Measurements from ENCODE around the gene RAG2. TPM values are rescaled to one million over a fixed set of nuclear protein-coding genes. Genes with fewer than 3 reads are reported as not detected.

The RAG2 gene
- total RNA-seq, 1 experiment from 2014 or later: not detected

DNA sequence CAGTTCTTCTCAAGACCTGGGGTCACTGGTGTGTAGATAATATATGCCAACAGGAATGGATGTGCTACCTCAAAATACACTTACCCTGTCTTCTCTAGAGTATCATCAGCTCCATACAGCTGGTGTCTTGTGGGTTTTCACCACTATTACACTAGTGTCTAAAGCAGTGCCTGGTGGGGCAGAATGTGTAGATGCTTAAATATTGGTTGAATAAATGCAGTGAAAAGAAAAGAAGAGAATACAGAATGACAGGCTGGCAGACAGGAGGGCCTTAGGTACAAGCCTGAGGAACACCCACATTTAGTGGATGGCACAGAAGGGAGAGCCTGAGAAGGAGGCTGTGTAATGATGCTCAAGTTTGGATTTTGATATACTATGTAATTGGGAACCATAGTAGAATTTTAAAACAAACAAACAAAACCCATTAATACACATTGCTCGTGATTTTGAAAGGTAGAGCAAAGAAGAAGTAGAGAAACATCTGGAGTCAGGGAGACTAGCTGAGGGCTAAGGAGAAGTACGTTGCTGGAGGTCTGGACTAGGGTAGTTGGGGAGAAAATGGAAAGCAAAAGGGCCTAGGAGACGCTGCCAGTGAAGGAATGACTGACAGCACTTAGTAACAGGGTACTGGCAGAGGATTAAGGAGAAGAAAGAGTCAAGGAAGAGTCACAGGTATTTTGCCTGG lies 20.5 kb upstream of the RAG2 start:
- ChIA-PET CTCF (no interaction called here), POLR2A (no interaction called here)
- Mint-ChIP-seq H3K4me1 (ENCODE audit: low read depth, unreplicated experiment) (no peaks in the 10 kb centered on the region), H3K27ac (ENCODE audit: unreplicated experiment) (no peak overlapping the region), H3K9me3 (ENCODE audit: unreplicated experiment) (no peaks in the 10 kb centered on the region), H3K27me3 (ENCODE audit: insufficient read depth, unreplicated experiment) (no peaks in the 10 kb centered on the region), H3K4me3 (ENCODE audit: unreplicated experiment) (no peak overlapping the region), H3K36me3 (ENCODE audit: insufficient read depth, unreplicated experiment) (no peaks in the 10 kb centered on the region)
- H3K9me3 ChIP-seq: no peaks in the 10 kb centered on the region
- H3K36me3 ChIP-seq (ENCODE audit: control insufficient read depth, insufficient read depth, low read length): no peaks in the 10 kb centered on the region
- TF ChIP-seq, protein P1, sequence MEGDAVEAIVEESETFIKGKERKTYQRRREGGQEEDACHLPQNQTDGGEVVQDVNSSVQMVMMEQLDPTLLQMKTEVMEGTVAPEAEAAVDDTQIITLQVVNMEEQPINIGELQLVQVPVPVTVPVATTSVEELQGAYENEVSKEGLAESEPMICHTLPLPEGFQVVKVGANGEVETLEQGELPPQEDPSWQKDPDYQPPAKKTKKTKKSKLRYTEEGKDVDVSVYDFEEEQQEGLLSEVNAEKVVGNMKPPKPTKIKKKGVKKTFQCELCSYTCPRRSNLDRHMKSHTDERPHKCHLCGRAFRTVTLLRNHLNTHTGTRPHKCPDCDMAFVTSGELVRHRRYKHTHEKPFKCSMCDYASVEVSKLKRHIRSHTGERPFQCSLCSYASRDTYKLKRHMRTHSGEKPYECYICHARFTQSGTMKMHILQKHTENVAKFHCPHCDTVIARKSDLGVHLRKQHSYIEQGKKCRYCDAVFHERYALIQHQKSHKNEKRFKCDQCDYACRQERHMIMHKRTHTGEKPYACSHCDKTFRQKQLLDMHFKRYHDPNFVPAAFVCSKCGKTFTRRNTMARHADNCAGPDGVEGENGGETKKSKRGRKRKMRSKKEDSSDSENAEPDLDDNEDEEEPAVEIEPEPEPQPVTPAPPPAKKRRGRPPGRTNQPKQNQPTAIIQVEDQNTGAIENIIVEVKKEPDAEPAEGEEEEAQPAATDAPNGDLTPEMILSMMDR (IDR thresholded peaks at IDR 0.05; ENCODE audit: insufficient read depth in 1 of 2, low read depth in 1 of 2, low read length in 1 of 2, severe bottlenecking in 1 of 2, unreplicated experiment in 1 of 2): no peak
- intact Hi-C loops (cut with micrococcal nuclease; ENCODE audit: unreplicated experiment): no loop called here
- no TSS peak for BruUV-seq (replicated peaks)
- H3K27me3 ChIP-seq (replicated peaks; ENCODE audit: control insufficient read depth, insufficient read depth, low read length): no peaks in the 10 kb centered on the region
- H3K4me3 ChIP-seq (ENCODE audit: low read depth, low read length): no peak overlapping the region
- no peak for DNase-seq
- H3K4me1 ChIP-seq: no peaks in the 10 kb centered on the region

DNA sequence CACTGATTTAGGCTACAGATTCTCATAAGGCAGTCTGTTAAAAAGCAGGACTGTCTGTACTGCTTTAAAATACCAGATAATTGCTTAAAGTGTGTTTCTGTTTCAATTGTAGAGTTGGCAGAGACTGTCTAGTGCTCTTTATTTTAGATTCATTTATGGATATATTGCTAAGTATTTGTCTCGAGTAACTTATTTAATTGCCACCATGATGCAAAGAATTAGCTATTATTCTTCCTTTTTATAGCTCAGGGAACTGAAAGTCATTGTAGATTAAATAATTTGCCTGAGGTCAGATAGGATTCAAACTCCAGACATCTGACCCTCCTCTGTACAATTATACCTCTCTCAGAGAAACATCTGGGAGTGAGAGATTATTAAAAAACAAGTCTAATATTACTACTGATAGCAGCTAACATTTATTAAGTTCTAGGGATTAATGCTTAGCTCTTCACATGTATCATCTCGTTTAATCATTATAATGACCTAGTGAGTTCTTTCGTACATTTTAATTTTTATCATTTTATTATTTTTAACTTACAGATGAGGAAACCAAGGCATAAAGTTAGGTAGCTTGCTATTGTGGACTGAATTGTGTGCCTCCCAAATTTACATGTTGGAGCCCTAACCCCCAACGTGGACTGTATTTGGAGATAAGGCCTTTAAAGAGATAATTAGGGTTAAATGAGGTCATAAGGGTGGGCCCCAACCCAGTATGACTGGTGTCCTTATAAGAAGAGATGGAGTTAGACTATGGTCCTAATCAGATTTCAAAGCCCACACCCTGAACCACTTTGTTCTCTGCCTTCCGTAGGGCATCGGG lies 19.7 kb upstream of the RAG2 start:
- intact Hi-C loops (cut with micrococcal nuclease; ENCODE audit: unreplicated experiment): no loop called here
- Histone ChIP-seq H3K4me1 (no peaks in the 10 kb centered on the region), H3K9me3 (no peaks in the 10 kb centered on the region), H3K36me3 (ENCODE audit: control insufficient read depth, insufficient read depth, low read length) (no peaks in the 10 kb centered on the region), H3K27me3 (replicated peaks; ENCODE audit: control insufficient read depth, insufficient read depth, low read length) (no peaks in the 10 kb centered on the region), H3K4me3 (ENCODE audit: low read depth, low read length) (no peak overlapping the region)
- Mint-ChIP-seq H3K27me3 (ENCODE audit: insufficient read depth, unreplicated experiment) (no peaks in the 10 kb centered on the region), H3K36me3 (ENCODE audit: insufficient read depth, unreplicated experiment) (no peaks in the 10 kb centered on the region), H3K4me3 (ENCODE audit: unreplicated experiment) (no peak overlapping the region), H3K4me1 (ENCODE audit: low read depth, unreplicated experiment) (no peaks in the 10 kb centered on the region), H3K27ac (ENCODE audit: unreplicated experiment) (no peak overlapping the region), H3K9me3 (ENCODE audit: unreplicated experiment) (no peaks in the 10 kb centered on the region)
- DNase-seq: no peak
- CTCF ChIA-PET: no interaction called here
- POLR2A ChIA-PET: no interaction called here
- TF ChIP-seq, protein P1 (IDR thresholded peaks at IDR 0.05; ENCODE audit: insufficient read depth in 1 of 2, low read depth in 1 of 2, low read length in 1 of 2, severe bottlenecking in 1 of 2, unreplicated experiment in 1 of 2): no peak
- BruUV-seq (replicated peaks): no TSS peak

DNA sequence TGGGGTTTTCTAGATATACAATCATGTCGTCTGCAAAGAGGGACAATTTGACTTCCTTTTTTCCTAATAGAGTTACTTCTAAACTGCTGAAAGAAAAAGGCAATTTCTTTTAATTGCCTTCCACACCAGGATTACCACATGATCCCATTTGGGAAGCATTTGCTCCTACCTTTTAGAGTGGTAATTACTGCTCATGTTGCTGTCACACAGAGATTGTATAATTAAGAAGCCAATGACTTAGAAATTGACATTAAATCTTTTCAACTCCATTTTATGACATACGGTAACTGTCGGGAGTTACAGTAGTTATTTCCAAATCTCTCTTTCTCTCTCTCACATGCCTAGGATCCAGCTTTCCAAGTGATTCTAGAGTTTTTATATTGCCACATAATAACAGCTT lies 17.8 kb upstream of the RAG2 start:
- no peaks in the 10 kb centered on the region for H3K4me1 ChIP-seq
- H3K36me3 Mint-ChIP-seq (ENCODE audit: insufficient read depth, unreplicated experiment): no peaks in the 10 kb centered on the region
- TF ChIP-seq, protein P1 (IDR thresholded peaks at IDR 0.05; ENCODE audit: insufficient read depth in 1 of 2, low read depth in 1 of 2, low read length in 1 of 2, severe bottlenecking in 1 of 2, unreplicated experiment in 1 of 2): no peak
- H3K27me3 ChIP-seq (replicated peaks; ENCODE audit: control insufficient read depth, insufficient read depth, low read length): no peaks in the 10 kb centered on the region
- ChIA-PET POLR2A (no interaction called here), CTCF (no interaction called here)
- intact Hi-C loops (cut with micrococcal nuclease; ENCODE audit: unreplicated experiment): no loop called here
- no peaks in the 10 kb centered on the region for H3K27me3 Mint-ChIP-seq (ENCODE audit: insufficient read depth, unreplicated experiment)
- H3K9me3 ChIP-seq: no peaks in the 10 kb centered on the region
- no peak overlapping the region for H3K27ac Mint-ChIP-seq (ENCODE audit: unreplicated experiment)
- no peaks in the 10 kb centered on the region for H3K9me3 Mint-ChIP-seq (ENCODE audit: unreplicated experiment)
- H3K4me3 ChIP-seq (ENCODE audit: low read depth, low read length): no peak overlapping the region
- no peaks in the 10 kb centered on the region for H3K36me3 ChIP-seq (ENCODE audit: control insufficient read depth, insufficient read depth, low read length)
- H3K4me3 Mint-ChIP-seq (ENCODE audit: unreplicated experiment): no peak overlapping the region
- no peak for DNase-seq
- no TSS peak for BruUV-seq (replicated peaks)
- no peaks in the 10 kb centered on the region for H3K4me1 Mint-ChIP-seq (ENCODE audit: low read depth, unreplicated experiment)
